ENCODE results near the gene FGF10.

The FGF10 gene

GRCh38 chr5:44389090-44389822 lies at the start of gene FGF10:
FGF10 (minus strand) TSS chr5:44389420; CDS start chr5:44388682, 738 bp downstream.
- DNase-seq: no peak

- DNase-seq: no peak
These were observed 37.7 kb upstream of the FGF10 start for GRCh38 chr5:44426944-44427343.

GRCh38 chr5:44412286-44412685 lies 23.1 kb upstream of the FGF10 start:
- DNase-seq: no peak

GRCh38 chr5:44402084-44402483 lies 12.9 kb upstream of the FGF10 start:
- DNase-seq: no peak

- DNase-seq: no peak
These were observed 12.4 kb upstream of the FGF10 start for GRCh38 chr5:44401611-44402010.

- no peak for DNase-seq
These were observed 9.2 kb upstream of the FGF10 start for GRCh38 chr5:44398382-44398781.

- no peak for DNase-seq
These were observed 7.1 kb upstream of the FGF10 start for GRCh38 chr5:44396312-44396711.

- no peak for DNase-seq
These were observed 1.1 kb upstream of the FGF10 start for GRCh38 chr5:44390351-44390750.

GRCh38 chr5:44389823-44390143 lies 563 bp upstream of the FGF10 start:
- no peak for DNase-seq

GRCh38 chr5:44388321-44389089 lies 715 bp downstream of the FGF10 start:
- no peak for DNase-seq

- no peak for DNase-seq
These were observed 1.3 kb downstream of the FGF10 start for GRCh38 chr5:44387921-44388320.

GRCh38 chr5:44387406-44387805 lies 1.8 kb downstream of the FGF10 start:
- no peak for DNase-seq

- DNase-seq: no peak
These were observed 3.8 kb downstream of the FGF10 start for GRCh38 chr5:44385291-44385900.

GRCh38 chr5:44384816-44385215 lies 4.4 kb downstream of the FGF10 start:
- DNase-seq: no peak

GRCh38 chr5:44382894-44383293 lies 6.3 kb downstream of the FGF10 start:
- no peak for DNase-seq

GRCh38 chr5:44377057-44377456 lies 12.2 kb downstream of the FGF10 start:
- no peak for DNase-seq

- no peak for DNase-seq
These were observed 17.2 kb downstream of the FGF10 start for GRCh38 chr5:44372028-44372427.

GRCh38 chr5:44367203-44367602 lies 22.0 kb downstream of the FGF10 start:
- no peak for DNase-seq

GRCh38 chr5:44365345-44365744 lies 23.9 kb downstream of the FGF10 start:
- no peak for DNase-seq

GRCh38 chr5:44364097-44364496 lies 25.1 kb downstream of the FGF10 start:
- DNase-seq: no peak

GRCh38 chr5:44361342-44362001 lies 27.7 kb downstream of the FGF10 start:
- DNase-seq: no peak

GRCh38 chr5:44360919-44361318 lies 28.3 kb downstream of the FGF10 start:
- DNase-seq: no peak

GRCh38 chr5:44358421-44358820 lies 30.8 kb downstream of the FGF10 start:
- no peak for DNase-seq

- DNase-seq: no peak
These were observed 33.0 kb downstream of the FGF10 start for GRCh38 chr5:44356231-44356630.
